CD4-positive, alpha-beta T cell treated with Interleukin-6 for 4 hours (primary cell): Measurements from ENCODE around the gene SBK2.
A peak's percentile ranks its signal among the peaks of the same experiment; 100 is the strongest.

ENCODE experiments used
- DNase-seq: peaks from one replicate; pipeline ENCODE4 v3.0.0-alpha.2; 2020; ENCODE audit warnings: mixed read lengths

The SBK2 gene

GRCh38 chr19:55484593-55485438 is 52.1 kb downstream of the SBK2 start, which contains the start of gene NAT14:
TSS of gene NAT14 (plus strand) at chr19:55485188. CDS start at chr19:55485709, 521 bp downstream.
- peak; percentile 64 for DNase-seq

GRCh38 chr19:55483706-55484592 is 53.0 kb downstream of the SBK2 start:
- DNase-seq: no peak

GRCh38 chr19:55482967-55483705 is 53.8 kb downstream of the SBK2 start:
- DNase-seq: no peak

- no peak for DNase-seq
These were observed 54.6 kb downstream of the SBK2 start for GRCh38 chr19:55482156-55482961.

GRCh38 chr19:55481794-55482155 is 55.2 kb downstream of the SBK2 start:
- no peak for DNase-seq

GRCh38 chr19:55481148-55481793 is 55.7 kb downstream of the SBK2 start:
- no peak for DNase-seq

GRCh38 chr19:55479451-55480230 is 57.3 kb downstream of the SBK2 start:
- no peak for DNase-seq

- no peak for DNase-seq
These were observed 57.9 kb downstream of the SBK2 start for GRCh38 chr19:55479045-55479444.
